ENCODE measurements around the gene MRPS9. TPM values are rescaled to one million over a fixed set of nuclear protein-coding genes. Genes with fewer than 3 reads are reported as not detected.

MRPS9 gene
- total RNA-seq, 1 experiment from 2014 or later = 60.0 TPM

DNA sequence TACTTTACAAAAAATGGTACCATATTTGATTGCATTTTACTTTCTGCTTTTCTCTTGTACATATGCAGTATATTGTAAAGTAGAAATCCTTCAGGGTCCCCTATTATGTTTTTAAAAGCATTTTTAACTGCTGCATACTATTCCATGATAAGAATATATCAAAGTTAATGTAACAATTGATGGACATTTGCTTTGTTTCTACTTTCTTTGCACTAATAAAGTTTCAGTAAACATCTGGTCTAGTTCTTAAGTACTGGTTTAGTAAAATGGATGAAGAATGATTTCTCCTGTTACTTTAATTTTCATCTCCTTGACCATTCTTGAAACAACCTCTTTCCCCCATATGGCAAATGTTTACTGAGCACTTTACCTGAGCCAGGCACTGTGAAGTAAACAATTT is 1.7 kb downstream of the MRPS9 start:
- H3K4ac ChIP-seq (ENCODE audit: low read depth, low read length) = no peak overlapping the region
- TF ChIP-seq, protein P1, sequence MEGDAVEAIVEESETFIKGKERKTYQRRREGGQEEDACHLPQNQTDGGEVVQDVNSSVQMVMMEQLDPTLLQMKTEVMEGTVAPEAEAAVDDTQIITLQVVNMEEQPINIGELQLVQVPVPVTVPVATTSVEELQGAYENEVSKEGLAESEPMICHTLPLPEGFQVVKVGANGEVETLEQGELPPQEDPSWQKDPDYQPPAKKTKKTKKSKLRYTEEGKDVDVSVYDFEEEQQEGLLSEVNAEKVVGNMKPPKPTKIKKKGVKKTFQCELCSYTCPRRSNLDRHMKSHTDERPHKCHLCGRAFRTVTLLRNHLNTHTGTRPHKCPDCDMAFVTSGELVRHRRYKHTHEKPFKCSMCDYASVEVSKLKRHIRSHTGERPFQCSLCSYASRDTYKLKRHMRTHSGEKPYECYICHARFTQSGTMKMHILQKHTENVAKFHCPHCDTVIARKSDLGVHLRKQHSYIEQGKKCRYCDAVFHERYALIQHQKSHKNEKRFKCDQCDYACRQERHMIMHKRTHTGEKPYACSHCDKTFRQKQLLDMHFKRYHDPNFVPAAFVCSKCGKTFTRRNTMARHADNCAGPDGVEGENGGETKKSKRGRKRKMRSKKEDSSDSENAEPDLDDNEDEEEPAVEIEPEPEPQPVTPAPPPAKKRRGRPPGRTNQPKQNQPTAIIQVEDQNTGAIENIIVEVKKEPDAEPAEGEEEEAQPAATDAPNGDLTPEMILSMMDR (conservative IDR thresholded peaks at IDR 0.05) = no peak
- no peaks in the 10 kb centered on the region for H4K20me1 ChIP-seq (ENCODE audit: control insufficient read depth, insufficient read depth, insufficient read length)
- H3K9me3 ChIP-seq (ENCODE audit: control insufficient read depth, low read depth, low read length) = no peaks in the 10 kb centered on the region
- no peak overlapping the region for H2BK15ac ChIP-seq (ENCODE audit: low read depth, low read length)
- H2BK12ac ChIP-seq (ENCODE audit: insufficient read length, low read depth, low read length) = no peak overlapping the region
- Mint-ChIP-seq H3K27ac (peak overlapping the region in 1 of 3 experiments; percentile 62; a peak in 1 of 7 replicates), H3K9me3 (peaks cover 4% of the 10 kb centered on the region in 2 experiments; a peak in 3 of 5 replicates), H3K4me1 (peaks cover 41 to 43% of the 10 kb centered on the region in 2 experiments), H3K4me3 (peak overlapping the region in 1 of 2 experiments; percentile 67; a peak in 3 of 5 replicates), H3K36me3 (ENCODE audit: insufficient read depth in 1 of 3, low read depth in 3 of 3) (peaks cover 3 to 10% (median 4%) of the 10 kb centered on the region in 3 experiments; a peak in 5 of 7 replicates), H3K27me3 (ENCODE audit: low read depth) (no peaks in the 10 kb centered on the region)
- no peak overlapping the region for H3K56ac ChIP-seq (ENCODE audit: insufficient read length, low read depth, low read length)
- H3T11ph ChIP-seq (ENCODE audit: low read length) = no peak overlapping the region
- H2BK5ac ChIP-seq (ENCODE audit: insufficient read length, low read length) = no peak overlapping the region
- H3K27me3 ChIP-seq (ENCODE audit: insufficient read depth, low read length) = no peaks in the 10 kb centered on the region
- DNase-seq = no peak
- H2BK20ac ChIP-seq (ENCODE audit: low read depth, low read length, poor library complexity, severe bottlenecking) = no peak overlapping the region
- no peak overlapping the region for H3K9ac ChIP-seq (ENCODE audit: extremely low read depth, insufficient read length, low read length)
- H4K91ac ChIP-seq (ENCODE audit: insufficient read length, low read depth, low read length) = no peak overlapping the region
- H2AK5ac ChIP-seq (ENCODE audit: insufficient read length, low read length) = no peak overlapping the region
- H3K27ac ChIP-seq (ENCODE audit: insufficient read length, low read depth, low read length) = no peak overlapping the region
- H3K79me2 ChIP-seq (ENCODE audit: insufficient read depth, low read length) = peaks cover 8% of the 10 kb centered on the region; the same call in 1 of the 2 replicates
- no peaks in the 10 kb centered on the region for H3K4me1 ChIP-seq (ENCODE audit: insufficient read depth, low read length)
- peaks cover 8% of the 10 kb centered on the region for H3K23me2 ChIP-seq (ENCODE audit: insufficient read length, low read depth, low read length, poor library complexity, severe bottlenecking)
- no peak overlapping the region for H4K5ac ChIP-seq (ENCODE audit: insufficient read length, low read depth, low read length)
- H2BK120ac ChIP-seq (ENCODE audit: low read depth, low read length, poor library complexity, severe bottlenecking) = no peak overlapping the region
- no peak overlapping the region for H3K14ac ChIP-seq (ENCODE audit: insufficient read depth, low read length)
- H4K8ac ChIP-seq (replicated peaks; ENCODE audit: insufficient read length, low read depth, low read length) = no peak overlapping the region
- no peak overlapping the region for H3K23ac ChIP-seq (ENCODE audit: insufficient read length, low read depth, low read length)
- H3K18ac ChIP-seq (ENCODE audit: insufficient read length, low read depth, low read length) = no peak overlapping the region
- no peak overlapping the region for H2AFZ ChIP-seq (ENCODE audit: low read length)
- H3K79me1 ChIP-seq (ENCODE audit: insufficient read depth, low read depth, low read length, poor library complexity, severe bottlenecking) = no peaks in the 10 kb centered on the region
- no peak overlapping the region for H3K4me2 ChIP-seq (ENCODE audit: insufficient read depth, insufficient read length, low read length)
